ENCODE results near the gene NUCB2. TPM values are rescaled to one million over a fixed set of nuclear protein-coding genes. Genes with fewer than 3 reads are reported as not detected.

NUCB2 gene
- total and polyA plus RNA-seq, 2 of the 8 experiments (the other 6 are each of a cell fraction or from before 2014, with no cell fraction given): 9.0 to 34.2 TPM

DNA sequence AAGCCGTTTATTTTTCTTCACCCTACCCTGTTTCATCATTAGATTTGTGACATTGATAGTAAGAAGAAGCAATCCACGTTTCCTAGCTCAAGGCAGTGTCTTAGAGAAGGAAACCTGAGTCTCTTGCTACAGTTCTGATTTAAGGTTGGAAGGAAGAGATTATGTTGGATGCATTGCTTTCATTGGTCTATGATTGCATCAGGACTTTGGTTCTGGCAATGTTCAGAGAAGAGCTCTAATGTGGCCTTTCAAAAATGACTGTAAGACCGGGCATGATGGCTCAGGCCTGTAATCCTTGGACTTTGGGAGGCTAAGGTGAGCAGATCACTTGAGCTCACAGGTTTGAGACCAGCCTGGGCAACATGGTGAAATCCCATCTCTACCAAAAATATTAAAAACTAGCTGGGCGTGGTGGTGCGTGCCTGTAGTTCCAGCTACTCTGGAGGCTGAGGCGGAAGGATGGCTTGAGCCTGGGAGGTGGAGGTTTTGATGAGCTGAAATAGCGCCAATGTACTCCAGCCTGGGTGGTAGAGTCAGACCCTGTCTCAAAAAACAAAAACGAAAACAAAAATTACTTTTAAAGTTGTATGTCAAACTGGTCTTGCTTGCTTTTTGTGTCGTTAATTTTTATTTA lies 4.1 kb downstream of the NUCB2 start (continued):
- TF ChIP-seq RFX5 (IDR thresholded peaks at IDR 0.05; ENCODE audit: borderline replicate concordance, low read depth, low read length) (no peak), TAF7 (optimal IDR thresholded peaks at IDR 0.05; ENCODE audit: borderline replicate concordance, low read depth, low read length) (no peak)
- TF ChIP-seq, protein P1, sequence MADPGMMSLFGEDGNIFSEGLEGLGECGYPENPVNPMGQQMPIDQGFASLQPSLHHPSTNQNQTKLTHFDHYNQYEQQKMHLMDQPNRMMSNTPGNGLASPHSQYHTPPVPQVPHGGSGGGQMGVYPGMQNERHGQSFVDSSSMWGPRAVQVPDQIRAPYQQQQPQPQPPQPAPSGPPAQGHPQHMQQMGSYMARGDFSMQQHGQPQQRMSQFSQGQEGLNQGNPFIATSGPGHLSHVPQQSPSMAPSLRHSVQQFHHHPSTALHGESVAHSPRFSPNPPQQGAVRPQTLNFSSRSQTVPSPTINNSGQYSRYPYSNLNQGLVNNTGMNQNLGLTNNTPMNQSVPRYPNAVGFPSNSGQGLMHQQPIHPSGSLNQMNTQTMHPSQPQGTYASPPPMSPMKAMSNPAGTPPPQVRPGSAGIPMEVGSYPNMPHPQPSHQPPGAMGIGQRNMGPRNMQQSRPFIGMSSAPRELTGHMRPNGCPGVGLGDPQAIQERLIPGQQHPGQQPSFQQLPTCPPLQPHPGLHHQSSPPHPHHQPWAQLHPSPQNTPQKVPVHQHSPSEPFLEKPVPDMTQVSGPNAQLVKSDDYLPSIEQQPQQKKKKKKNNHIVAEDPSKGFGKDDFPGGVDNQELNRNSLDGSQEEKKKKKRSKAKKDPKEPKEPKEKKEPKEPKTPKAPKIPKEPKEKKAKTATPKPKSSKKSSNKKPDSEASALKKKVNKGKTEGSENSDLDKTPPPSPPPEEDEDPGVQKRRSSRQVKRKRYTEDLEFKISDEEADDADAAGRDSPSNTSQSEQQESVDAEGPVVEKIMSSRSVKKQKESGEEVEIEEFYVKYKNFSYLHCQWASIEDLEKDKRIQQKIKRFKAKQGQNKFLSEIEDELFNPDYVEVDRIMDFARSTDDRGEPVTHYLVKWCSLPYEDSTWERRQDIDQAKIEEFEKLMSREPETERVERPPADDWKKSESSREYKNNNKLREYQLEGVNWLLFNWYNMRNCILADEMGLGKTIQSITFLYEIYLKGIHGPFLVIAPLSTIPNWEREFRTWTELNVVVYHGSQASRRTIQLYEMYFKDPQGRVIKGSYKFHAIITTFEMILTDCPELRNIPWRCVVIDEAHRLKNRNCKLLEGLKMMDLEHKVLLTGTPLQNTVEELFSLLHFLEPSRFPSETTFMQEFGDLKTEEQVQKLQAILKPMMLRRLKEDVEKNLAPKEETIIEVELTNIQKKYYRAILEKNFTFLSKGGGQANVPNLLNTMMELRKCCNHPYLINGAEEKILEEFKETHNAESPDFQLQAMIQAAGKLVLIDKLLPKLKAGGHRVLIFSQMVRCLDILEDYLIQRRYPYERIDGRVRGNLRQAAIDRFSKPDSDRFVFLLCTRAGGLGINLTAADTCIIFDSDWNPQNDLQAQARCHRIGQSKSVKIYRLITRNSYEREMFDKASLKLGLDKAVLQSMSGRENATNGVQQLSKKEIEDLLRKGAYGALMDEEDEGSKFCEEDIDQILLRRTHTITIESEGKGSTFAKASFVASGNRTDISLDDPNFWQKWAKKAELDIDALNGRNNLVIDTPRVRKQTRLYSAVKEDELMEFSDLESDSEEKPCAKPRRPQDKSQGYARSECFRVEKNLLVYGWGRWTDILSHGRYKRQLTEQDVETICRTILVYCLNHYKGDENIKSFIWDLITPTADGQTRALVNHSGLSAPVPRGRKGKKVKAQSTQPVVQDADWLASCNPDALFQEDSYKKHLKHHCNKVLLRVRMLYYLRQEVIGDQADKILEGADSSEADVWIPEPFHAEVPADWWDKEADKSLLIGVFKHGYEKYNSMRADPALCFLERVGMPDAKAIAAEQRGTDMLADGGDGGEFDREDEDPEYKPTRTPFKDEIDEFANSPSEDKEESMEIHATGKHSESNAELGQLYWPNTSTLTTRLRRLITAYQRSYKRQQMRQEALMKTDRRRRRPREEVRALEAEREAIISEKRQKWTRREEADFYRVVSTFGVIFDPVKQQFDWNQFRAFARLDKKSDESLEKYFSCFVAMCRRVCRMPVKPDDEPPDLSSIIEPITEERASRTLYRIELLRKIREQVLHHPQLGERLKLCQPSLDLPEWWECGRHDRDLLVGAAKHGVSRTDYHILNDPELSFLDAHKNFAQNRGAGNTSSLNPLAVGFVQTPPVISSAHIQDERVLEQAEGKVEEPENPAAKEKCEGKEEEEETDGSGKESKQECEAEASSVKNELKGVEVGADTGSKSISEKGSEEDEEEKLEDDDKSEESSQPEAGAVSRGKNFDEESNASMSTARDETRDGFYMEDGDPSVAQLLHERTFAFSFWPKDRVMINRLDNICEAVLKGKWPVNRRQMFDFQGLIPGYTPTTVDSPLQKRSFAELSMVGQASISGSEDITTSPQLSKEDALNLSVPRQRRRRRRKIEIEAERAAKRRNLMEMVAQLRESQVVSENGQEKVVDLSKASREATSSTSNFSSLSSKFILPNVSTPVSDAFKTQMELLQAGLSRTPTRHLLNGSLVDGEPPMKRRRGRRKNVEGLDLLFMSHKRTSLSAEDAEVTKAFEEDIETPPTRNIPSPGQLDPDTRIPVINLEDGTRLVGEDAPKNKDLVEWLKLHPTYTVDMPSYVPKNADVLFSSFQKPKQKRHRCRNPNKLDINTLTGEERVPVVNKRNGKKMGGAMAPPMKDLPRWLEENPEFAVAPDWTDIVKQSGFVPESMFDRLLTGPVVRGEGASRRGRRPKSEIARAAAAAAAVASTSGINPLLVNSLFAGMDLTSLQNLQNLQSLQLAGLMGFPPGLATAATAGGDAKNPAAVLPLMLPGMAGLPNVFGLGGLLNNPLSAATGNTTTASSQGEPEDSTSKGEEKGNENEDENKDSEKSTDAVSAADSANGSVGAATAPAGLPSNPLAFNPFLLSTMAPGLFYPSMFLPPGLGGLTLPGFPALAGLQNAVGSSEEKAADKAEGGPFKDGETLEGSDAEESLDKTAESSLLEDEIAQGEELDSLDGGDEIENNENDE (IDR thresholded peaks at IDR 0.05; ENCODE audit: insufficient replicate concordance, low read length): no peak

All from H1 (cell line).